ENCODE results near the gene EXOC6. TPM values are rescaled to one million over a fixed set of nuclear protein-coding genes. Genes with fewer than 3 reads are reported as not detected.

The EXOC6 gene
- total RNA-seq, 3 donors from 2014 or later (not counting 1 experiment from before 2014, with no cell fraction given) = 12.1 to 18.2 (median 16.1) TPM

DNA sequence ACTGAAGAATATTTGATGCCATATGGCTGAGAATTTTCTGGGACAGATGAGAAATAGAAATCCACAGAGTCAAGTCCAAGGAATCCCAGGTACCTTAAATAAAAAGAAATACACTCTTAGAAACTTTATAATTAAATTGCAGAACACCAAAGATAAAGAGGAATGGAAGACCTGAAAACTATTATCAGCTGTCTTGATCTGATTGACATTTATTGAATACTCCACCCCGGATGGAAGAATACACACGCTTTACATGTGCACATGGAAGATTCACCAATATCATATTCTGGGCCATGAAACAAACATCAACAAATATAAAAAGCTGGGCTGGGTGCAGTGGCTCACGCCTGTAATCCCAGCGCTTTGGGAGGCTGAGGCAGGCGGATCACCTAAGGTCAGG, 81.6 kb downstream of the EXOC6 start:
- ATAC-seq (no peak), DNase-seq (no peak)
- TF ChIP-seq CTCF (IDR thresholded peaks at IDR 0.05) = no peak
- Histone ChIP-seq H3K4me3 (ENCODE audit: low read length) (no peak overlapping the region), H3K9me3 (ENCODE audit: control insufficient read depth, insufficient read depth, low read length) (no peaks in the 10 kb centered on the region), H3K4me1 (ENCODE audit: control insufficient read depth, insufficient read depth, low read length) (no peaks in the 10 kb centered on the region), H3K27me3 (ENCODE audit: control insufficient read depth, insufficient read depth, low read length) (no peaks in the 10 kb centered on the region), H3K36me3 (ENCODE audit: control insufficient read depth, insufficient read depth, low read length) (peaks cover 13% of the 10 kb centered on the region), H3K27ac (ENCODE audit: low read length) (no peak overlapping the region)
- intact Hi-C loops (cut with micrococcal nuclease) = no loop called here
- H3K27me3 Mint-ChIP-seq (ENCODE audit: low read depth in 2 of 2) = no peaks in the 10 kb centered on the region
- H3K4me3 Mint-ChIP-seq = no peak overlapping the region
- H3K27ac Mint-ChIP-seq = no peak overlapping the region
- WGBS (ENCODE audit: insufficient coverage) = 100% methylated on average over 2 of the region's 5 CpGs
- no peaks in the 10 kb centered on the region for H3K9me3 Mint-ChIP-seq
- peaks cover 18% of the 10 kb centered on the region for H3K36me3 Mint-ChIP-seq
- no peaks in the 10 kb centered on the region for H3K4me1 Mint-ChIP-seq

DNA sequence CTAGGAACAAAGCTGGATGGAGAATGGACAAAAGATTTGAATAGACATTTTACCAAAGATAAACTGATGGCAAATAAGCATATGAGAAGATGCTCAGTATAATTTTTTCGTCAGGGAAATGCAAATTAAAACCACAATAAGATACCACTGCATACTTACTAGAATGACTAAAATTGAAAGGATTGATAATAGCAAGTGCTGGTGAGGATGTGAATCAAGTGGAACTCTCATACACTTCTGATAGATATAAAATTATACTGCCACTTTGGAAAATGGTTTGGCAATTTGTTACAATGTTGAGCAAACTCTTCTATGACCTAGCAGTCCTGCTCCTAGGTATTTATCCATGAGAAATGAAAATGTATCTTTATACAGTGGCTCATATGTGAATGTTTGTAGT, 83.3 kb downstream of the EXOC6 start:
- WGBS (ENCODE audit: insufficient coverage) = no CpG with 5 or more reads among the region's 1 CpG
- Histone ChIP-seq H3K4me3 (ENCODE audit: low read length) (no peak overlapping the region), H3K27me3 (ENCODE audit: control insufficient read depth, insufficient read depth, low read length) (no peaks in the 10 kb centered on the region), H3K4me1 (ENCODE audit: control insufficient read depth, insufficient read depth, low read length) (no peaks in the 10 kb centered on the region), H3K9me3 (ENCODE audit: control insufficient read depth, insufficient read depth, low read length) (no peaks in the 10 kb centered on the region), H3K27ac (ENCODE audit: low read length) (no peak overlapping the region), H3K36me3 (ENCODE audit: control insufficient read depth, insufficient read depth, low read length) (peaks cover 13% of the 10 kb centered on the region)
- no peak for ATAC-seq
- no peaks in the 10 kb centered on the region for H3K9me3 Mint-ChIP-seq
- peaks cover 18% of the 10 kb centered on the region for H3K36me3 Mint-ChIP-seq
- no peak for DNase-seq
- H3K27ac Mint-ChIP-seq = no peak overlapping the region
- TF ChIP-seq CTCF (IDR thresholded peaks at IDR 0.05) = no peak
- no peaks in the 10 kb centered on the region for H3K27me3 Mint-ChIP-seq (ENCODE audit: low read depth in 2 of 2)
- no peaks in the 10 kb centered on the region for H3K4me1 Mint-ChIP-seq
- no peak overlapping the region for H3K4me3 Mint-ChIP-seq
- intact Hi-C loops (cut with micrococcal nuclease) = no loop called here

DNA sequence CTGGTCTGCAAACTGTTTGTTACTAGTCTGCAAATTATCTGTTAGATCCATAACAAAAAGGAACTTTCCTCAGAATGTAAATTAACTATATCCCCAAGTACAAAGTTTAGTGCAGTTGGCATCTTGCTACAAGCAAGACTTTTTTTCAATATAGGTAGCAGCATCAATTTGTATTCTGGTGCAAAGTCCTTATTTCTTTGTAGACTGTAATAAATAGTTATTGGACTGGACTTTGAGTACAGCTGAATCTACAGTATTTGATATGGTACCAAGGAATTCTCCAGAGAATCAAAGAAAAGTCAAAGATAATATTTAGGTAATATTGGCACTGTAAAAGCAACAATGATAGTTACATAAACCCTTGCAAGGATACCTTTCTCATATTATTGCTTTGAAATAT, 89.6 kb downstream of the EXOC6 start:
- Histone ChIP-seq H3K27me3 (ENCODE audit: control insufficient read depth, insufficient read depth, low read length) (no peaks in the 10 kb centered on the region), H3K9me3 (ENCODE audit: control insufficient read depth, insufficient read depth, low read length) (no peaks in the 10 kb centered on the region), H3K36me3 (ENCODE audit: control insufficient read depth, insufficient read depth, low read length) (no peaks in the 10 kb centered on the region), H3K4me1 (ENCODE audit: control insufficient read depth, insufficient read depth, low read length) (no peaks in the 10 kb centered on the region), H3K4me3 (ENCODE audit: low read length) (no peak overlapping the region), H3K27ac (ENCODE audit: low read length) (no peak overlapping the region)
- TF ChIP-seq CTCF (IDR thresholded peaks at IDR 0.05) = no peak
- Mint-ChIP-seq H3K27ac (no peak overlapping the region), H3K4me3 (no peak overlapping the region), H3K36me3 (no peaks in the 10 kb centered on the region), H3K4me1 (no peaks in the 10 kb centered on the region), H3K9me3 (no peaks in the 10 kb centered on the region), H3K27me3 (ENCODE audit: low read depth in 2 of 2) (no peaks in the 10 kb centered on the region)
- DNase-seq (no peak), ATAC-seq (no peak)
- intact Hi-C loops (cut with micrococcal nuclease) = no loop called here

DNA sequence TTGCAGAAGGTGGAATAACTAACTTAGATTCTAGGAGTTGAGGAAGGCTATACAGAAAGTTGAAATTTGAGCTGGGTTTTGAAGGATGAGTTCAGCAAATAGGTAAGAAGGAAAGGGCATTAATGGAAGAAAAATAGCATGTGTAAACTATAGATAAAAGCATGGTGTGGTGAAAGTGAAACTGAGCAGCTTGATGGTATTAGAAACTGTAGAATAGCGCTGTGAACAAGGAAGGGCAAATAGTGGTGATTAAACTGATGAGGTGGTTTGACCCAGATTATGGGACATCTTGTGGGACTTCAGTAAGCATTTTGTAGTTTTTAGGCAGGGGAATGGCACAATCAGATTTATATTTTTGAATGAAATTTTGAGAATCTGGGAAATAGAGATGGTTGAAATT, 90.5 kb downstream of the EXOC6 start:
- TF ChIP-seq CTCF (IDR thresholded peaks at IDR 0.05) = no peak
- Mint-ChIP-seq H3K9me3 (no peaks in the 10 kb centered on the region), H3K4me3 (no peak overlapping the region), H3K36me3 (no peaks in the 10 kb centered on the region), H3K27ac (no peak overlapping the region), H3K4me1 (no peaks in the 10 kb centered on the region), H3K27me3 (ENCODE audit: low read depth in 2 of 2) (no peaks in the 10 kb centered on the region)
- no peaks in the 10 kb centered on the region for H3K4me1 ChIP-seq (ENCODE audit: control insufficient read depth, insufficient read depth, low read length)
- no peak overlapping the region for H3K4me3 ChIP-seq (ENCODE audit: low read length)
- H3K27me3 ChIP-seq (ENCODE audit: control insufficient read depth, insufficient read depth, low read length) = no peaks in the 10 kb centered on the region
- peaks cover 4% of the 10 kb centered on the region for H3K36me3 ChIP-seq (ENCODE audit: control insufficient read depth, insufficient read depth, low read length)
- intact Hi-C loops (cut with micrococcal nuclease) = no loop called here
- no peak for DNase-seq
- 51% methylated on average over 1 of the region's 1 CpG for WGBS (ENCODE audit: insufficient coverage)
- no peak overlapping the region for H3K27ac ChIP-seq (ENCODE audit: low read length)
- H3K9me3 ChIP-seq (ENCODE audit: control insufficient read depth, insufficient read depth, low read length) = no peaks in the 10 kb centered on the region
- no peak for ATAC-seq
